K562 (cell line): ENCODE data around the gene ABHD14A.

Experiments used
- EGR1 ChIP-seq: fragments of 450-650 bp; conservative IDR thresholded peaks from 2 replicates; pipeline ENCODE4 v1.6.1; 2017; ENCODE audit warnings: mild to moderate bottlenecking
- ELF4 ChIP-seq: fragments of 450-650 bp; formaldehyde crosslinking; IDR thresholded peaks from 2 replicates; pipeline ENCODE4 v1.4.0; 2022; ENCODE audit warnings: missing genetic modification characterization
- JUN ChIP-seq, 2 experiments: sonication (generic) in 1 of 2; formaldehyde crosslinking in 1 of 2; IDR thresholded peaks; 2 replicates each; pipeline versions ENCODE4 v1.6.1 to v1.8.0; 2012 to 2022; ENCODE audit warnings: borderline replicate concordance in 2 of 2, mild to moderate bottlenecking in 2 of 2, improper control_type of control experiment in 1 of 2, low read depth in 1 of 2, low read length in 1 of 2, missing genetic modification reagents in 1 of 2
- TAF15 ChIP-seq: fragments of 200-400 bp; formaldehyde crosslinking; IDR thresholded peaks from 2 replicates; pipeline ENCODE4 v1.6.1; 2017; ENCODE audit warnings: mild to moderate bottlenecking, low read depth, low read length, moderate library complexity
- ZBTB43 ChIP-seq: sonication (generic); formaldehyde crosslinking; IDR thresholded peaks from 2 replicates; pipeline ENCODE4 v1.8.0; 2023; ENCODE audit warnings: mild to moderate bottlenecking, missing genetic modification reagents
- ZNF407 ChIP-seq: fragments of 450-650 bp; IDR thresholded peaks from 2 replicates; pipeline ENCODE4 v1.6.1; 2016; ENCODE audit warnings: low read depth

GRCh38 chr3:51935886-51936755 lies 38.7 kb upstream of the ABHD14A start:
- TF ChIP-seq TAF15 (no peak), ELF4 (CRISPR knock-in tag) (no peak), ZBTB43 (CRISPR knock-in tag) (no peak), JUN (IDR thresholded peaks at IDR 0.05; ENCODE audit: borderline replicate concordance, low read depth, low read length) (no peak), JUN (CRISPR knock-in tag; IDR thresholded peaks at IDR 0.05; ENCODE audit: borderline replicate concordance) (no peak), EGR1 (no peak), ZNF407 (no peak)
